HCT116 (cell line): Measurements from ENCODE around the gene TNIP1. TPM values are rescaled to one million over a fixed set of nuclear protein-coding genes. Genes with fewer than 3 reads are reported as not detected.

Experiments used
- ATAC-seq: fragments of 200-7000 bp; cut with Tn5 transposase; 2 replicates; pipeline ENCODE4 v1.9.1; 2020; ENCODE audit warnings: mild to moderate bottlenecking, moderate library complexity
- BruUV-seq: library from RNA; stranded (reverse); fragments of 400-500 nt; replicated peaks from 2 replicates; lab custom pipeline; 2021; lab: Mats Ljungman, UMichigan
- CTCF ChIA-PET: fragments of 300-600 bp; sonication (Branson Sonifier 250); formaldehyde crosslinking; loops from one replicate; lab custom pipeline; 2021; ENCODE audit warnings: antibody characterized with exemption; lab: Charles Lee
- POLR2A ChIA-PET: fragments of 300-600, 350-600 bp; sonication (Branson Sonifier 250); formaldehyde crosslinking; loops from one replicate; lab custom pipeline; 2021; ENCODE audit warnings: antibody characterized with exemption; lab: Charles Lee
- RAD21 ChIA-PET, 2 experiments: fragments of 300-600 bp; sonication (Branson Sonifier 250); formaldehyde crosslinking; loops; one replicate each; lab custom pipeline; 2023; ENCODE audit warnings: low total read pairs in 2 of 2; ENCODE audit not compliant: uncharacterized antibody in 2 of 2, unreplicated experiment in 2 of 2, low non-redundant PET in 1 of 2; lab: Charles Lee
- DNase-seq: peaks from one replicate; pipeline ENCODE4 v3.0.0-alpha.2; 2010; ENCODE audit warnings: low read depth, low spot score
- H2AFZ ChIP-seq: fragments of 200-600 bp; shearing (Covaris generic), sonication (generic); 2 replicates; pipeline ENCODE4 v1.6.1; 2017; ENCODE audit warnings: low read depth, mixed run types, mixed read lengths, antibody characterized with exemption, low read length; ENCODE audit not compliant: poor library complexity, severe bottlenecking
- H3K27ac ChIP-seq: 2 replicates; pipeline ENCODE4 v1.5.1; 2012; ENCODE audit warnings: low read depth, low read length
- H3K27me3 ChIP-seq: fragments of 200-600 bp; sonication (generic); 2 replicates; pipeline ENCODE4 v1.6.1; 2016; ENCODE audit warnings: mixed run types, low read length, mixed read lengths; ENCODE audit not compliant: insufficient read depth
- H3K36me3 ChIP-seq, 2 experiments: fragments of 200-500 bp in 1 of 2; fragments of 200-600 bp in 1 of 2; sonication (Bioruptor generic) in 1 of 2; sonication (generic) in 1 of 2; 2 replicates each; pipeline versions ENCODE4 v1.5.1 to v1.6.1; 2014 to 2016; ENCODE audit warnings: low read length in 2 of 2, inconsistent platforms in 1 of 2, mixed read lengths in 1 of 2, mixed run types in 1 of 2; ENCODE audit not compliant: insufficient read depth in 2 of 2, control insufficient read depth in 1 of 2
- H3K4me1 ChIP-seq, 2 experiments: fragments of 200-600 bp in 1 of 2; sonication (generic) in 1 of 2; 2 replicates each; pipeline versions ENCODE4 v1.5.1 to v1.6.1; 2012 to 2017; ENCODE audit warnings: low read length in 2 of 2, inconsistent platforms in 1 of 2, mild to moderate bottlenecking in 1 of 2, mixed read lengths in 1 of 2, mixed run types in 1 of 2, moderate library complexity in 1 of 2; ENCODE audit not compliant: insufficient read depth in 2 of 2, control insufficient read depth in 1 of 2
- H3K4me2 ChIP-seq: fragments of 200-600 bp; sonication (generic); 2 replicates; pipeline ENCODE4 v1.6.1; 2017; ENCODE audit warnings: mixed run types, low read length, mixed read lengths
- H3K4me3 ChIP-seq, 2 experiments: fragments of 200-600 bp in 1 of 2; sonication (generic) in 1 of 2; replicated peaks in 1 of 2; 2 replicates each; pipeline ENCODE4 v1.5.1; 2011 to 2016; ENCODE audit warnings: low read length in 2 of 2, control low read depth in 1 of 2, low read depth in 1 of 2, mild to moderate bottlenecking in 1 of 2, mixed read lengths in 1 of 2, mixed run types in 1 of 2
- H3K79me2 ChIP-seq: fragments of 200-600 bp; sonication (generic); 2 replicates; pipeline ENCODE4 v1.6.1; 2017; ENCODE audit warnings: mild to moderate bottlenecking, mixed run types, low read length, moderate library complexity, mixed read lengths; ENCODE audit not compliant: insufficient read depth
- H3K9ac ChIP-seq: fragments of 200-600 bp; sonication (generic); 2 replicates; pipeline ENCODE4 v1.6.1; 2016; ENCODE audit warnings: low read length, mixed read lengths
- H3K9me2 ChIP-seq: fragments of 200-600 bp; sonication (generic), shearing (Covaris generic); 2 replicates; pipeline ENCODE4 v1.6.1; 2017; ENCODE audit warnings: mixed run types, mild to moderate bottlenecking, moderate library complexity; ENCODE audit not compliant: insufficient read depth
- H3K9me3 ChIP-seq, 2 experiments: fragments of 200-500 bp in 1 of 2; fragments of 200-600 bp in 1 of 2; sonication (Bioruptor generic) in 1 of 2; sonication (generic) in 1 of 2; 2 replicates each; pipeline ENCODE4 v1.6.1; 2014 to 2017; ENCODE audit warnings: low read length in 2 of 2, mixed read lengths in 2 of 2, inconsistent platforms in 1 of 2, low read depth in 1 of 2, mild to moderate bottlenecking in 1 of 2, mixed run types in 1 of 2, moderate library complexity in 1 of 2; ENCODE audit not compliant: control insufficient read depth in 1 of 2, insufficient read depth in 1 of 2
- H4K20me1 ChIP-seq: fragments of 200-600 bp; sonication (generic), shearing (Covaris generic); 2 replicates; pipeline ENCODE4 v1.6.1; 2017; ENCODE audit warnings: mixed run types, mild to moderate bottlenecking, moderate library complexity; ENCODE audit not compliant: insufficient read depth
- ATF3 ChIP-seq: IDR thresholded peaks from 2 replicates; pipeline ENCODE4 v1.6.1; 2012
- CBX3 ChIP-seq: IDR thresholded peaks from 2 replicates; pipeline ENCODE4 v1.6.1; 2012; ENCODE audit warnings: low read depth
- CEBPB ChIP-seq: IDR thresholded peaks from 2 replicates; pipeline ENCODE4 v1.6.1; 2012; ENCODE audit warnings: low read depth
- CTCF ChIP-seq, 3 experiments: fragments of 200-600 bp in 1 of 3; sonication (generic) in 1 of 3; IDR thresholded peaks in 2 of 3; conservative IDR thresholded peaks in 1 of 3; 2 replicates each; pipeline ENCODE4 v1.5.1; 2012 to 2017; ENCODE audit warnings: low read depth in 2 of 3, low read length in 2 of 3, antibody characterized with exemption in 1 of 3, borderline replicate concordance in 1 of 3, control low read depth in 1 of 3, mild to moderate bottlenecking in 1 of 3, mixed read lengths in 1 of 3, mixed run types in 1 of 3, moderate library complexity in 1 of 3; ENCODE audit not compliant: insufficient read depth in 1 of 3
- EGR1 ChIP-seq: IDR thresholded peaks from 2 replicates; pipeline ENCODE4 v1.6.1; 2012; ENCODE audit warnings: low read depth
- ELF1 ChIP-seq: IDR thresholded peaks from 2 replicates; pipeline ENCODE4 v1.6.1; 2012; ENCODE audit warnings: low read depth, borderline replicate concordance
- EZH2 ChIP-seq: fragments of 200-600 bp; sonication (generic); IDR thresholded peaks from 2 replicates; pipeline ENCODE4 v1.6.1; 2017; ENCODE audit warnings: antibody characterized with exemption, mixed run types
- FOSL1 ChIP-seq: IDR thresholded peaks from 2 replicates; pipeline ENCODE4 v1.6.1; 2012; ENCODE audit warnings: low read depth
- JUND ChIP-seq: IDR thresholded peaks from 2 replicates; pipeline ENCODE4 v1.6.1; 2012
- MAX ChIP-seq: IDR thresholded peaks from 2 replicates; pipeline ENCODE4 v1.6.1; 2012
- POLR2A ChIP-seq: IDR thresholded peaks from 2 replicates; pipeline ENCODE4 v1.7.0; 2011; ENCODE audit warnings: borderline replicate concordance; ENCODE audit not compliant: insufficient read depth, insufficient read length; ENCODE audit errors: extremely low read depth
- POLR2AphosphoS5 ChIP-seq: IDR thresholded peaks from 2 replicates; pipeline ENCODE4 v1.6.1; 2011; ENCODE audit warnings: mild to moderate bottlenecking, low read depth, low read length, moderate library complexity
- RAD21 ChIP-seq: IDR thresholded peaks from 2 replicates; pipeline ENCODE4 v1.6.1; 2012; ENCODE audit warnings: low read depth, mild to moderate bottlenecking
- SIN3A ChIP-seq: IDR thresholded peaks from 2 replicates; pipeline ENCODE4 v1.6.1; 2012; ENCODE audit warnings: low read depth
- SP1 ChIP-seq: IDR thresholded peaks from 2 replicates; pipeline ENCODE4 v1.6.1; 2012; ENCODE audit warnings: low read depth
- SRF ChIP-seq: IDR thresholded peaks from 2 replicates; pipeline ENCODE4 v1.6.1; 2012; ENCODE audit warnings: low read depth
- TCF7L2 ChIP-seq: IDR thresholded peaks from 2 replicates; pipeline ENCODE4 v1.7.0; 2011; ENCODE audit warnings: borderline replicate concordance, inconsistent platforms; ENCODE audit not compliant: insufficient read depth, insufficient read length; ENCODE audit errors: extremely low read depth
- ZBTB33 ChIP-seq: IDR thresholded peaks from 2 replicates; pipeline ENCODE4 v1.6.1; 2011; ENCODE audit warnings: mild to moderate bottlenecking, low read length, moderate library complexity; ENCODE audit not compliant: insufficient replicate concordance; ENCODE audit errors: extremely low read depth
- ZNF274 ChIP-seq: fragments of 200-500 bp; sonication (Bioruptor generic); IDR thresholded peaks from 2 replicates; pipeline ENCODE4 v1.6.1; 2014; ENCODE audit warnings: mild to moderate bottlenecking, low read depth, low read length, inconsistent platforms
- intact Hi-C: fragments of 100-400 bp; cut with micrococcal nuclease; formaldehyde crosslinking; loops from 2 replicates; pipeline ENCODE4 v1.10.0; 2022
- total RNA-seq: library from RNA; stranded (reverse); gene quantifications from one replicate; pipeline ENCODE4 v1.2.1, GENCODE V29; 2021; ENCODE audit not compliant: unreplicated experiment

TNIP1 gene
- total RNA-seq, 1 experiment from 2014 or later = 46.0 TPM

- TF ChIP-seq ZBTB33 (no peak), JUND (no peak), ELF1 (no peak), POLR2A (no peak)
Measured at GRCh38 chr5:151023047-151023615, 57.7 kb downstream of the TNIP1 start (continued).

GRCh38 chr5:151022511-151023018, 58.3 kb downstream of the TNIP1 start:
- TF ChIP-seq POLR2AphosphoS5 = no peak
- no peak for TF ChIP-seq EGR1
- TF ChIP-seq SRF = no peak
- TF ChIP-seq ATF3 = no peak
- no peak for TF ChIP-seq JUND
- TF ChIP-seq SIN3A = no peak
- TF ChIP-seq RAD21 = no peak
- TF ChIP-seq POLR2A = no peak
- no peak for TF ChIP-seq EZH2
- TF ChIP-seq CTCF (IDR thresholded peaks at IDR 0.05 in 2 of 3, conservative IDR thresholded peaks at IDR 0.05 in 1 of 3; ENCODE audit: borderline replicate concordance in 1 of 3, insufficient read depth in 1 of 3, low read depth in 2 of 3, low read length in 2 of 3) = no peak
- no peak for TF ChIP-seq CEBPB
- no peak for TF ChIP-seq TCF7L2
- TF ChIP-seq ZBTB33 = no peak
- TF ChIP-seq SP1 = no peak
- TF ChIP-seq CBX3 = no peak
- no peak for TF ChIP-seq MAX
- no peak for TF ChIP-seq ZNF274
- no peak for TF ChIP-seq FOSL1
- Histone ChIP-seq H3K4me1 (no peaks in the 10 kb centered on the region), H3K4me2 (no peak overlapping the region), H3K4me3 (no peak overlapping the region), H3K79me2 (no peaks in the 10 kb centered on the region), H3K9me3 (no peaks in the 10 kb centered on the region), H2AFZ (no peak overlapping the region), H4K20me1 (no peaks in the 10 kb centered on the region), H3K36me3 (no peaks in the 10 kb centered on the region), H3K27me3 (no peaks in the 10 kb centered on the region), H3K9ac (no peak overlapping the region), H3K9me2 (no peaks in the 10 kb centered on the region), H3K27ac (no peak overlapping the region)
- ChIA-PET POLR2A (no interaction called here), RAD21 (no interaction called here), CTCF (no interaction called here)
- no peak for DNase-seq
- no peak for ATAC-seq
- intact Hi-C loops = no loop called here
- no TSS peak for BruUV-seq
